K562 (cell line): ENCODE results near the gene EMC9. TPM values are rescaled to one million over a fixed set of nuclear protein-coding genes. Genes with fewer than 3 reads are reported as not detected.

ENCODE experiments used
- BRD4 ChIP-seq: fragments of 200-600 bp; sonication (generic); IDR thresholded peaks from 2 replicates; pipeline ENCODE4 v1.6.1; 2017; ENCODE audit warnings: inconsistent platforms
- CBX1 ChIP-seq: sonication (generic); IDR thresholded peaks from 2 replicates; pipeline ENCODE4 v1.6.1; 2016; ENCODE audit warnings: antibody characterized with exemption, low read depth, mild to moderate bottlenecking
- FUS ChIP-seq: fragments of 200-400 bp; formaldehyde crosslinking; optimal IDR thresholded peaks from 2 replicates; pipeline ENCODE3; 2017; ENCODE audit warnings: low read depth, low read length
- GATAD2A ChIP-seq: fragments of 450-650 bp; IDR thresholded peaks from 2 replicates; pipeline ENCODE4 v1.6.1; 2017
- IRF2 ChIP-seq: sonication (generic); formaldehyde crosslinking; IDR thresholded peaks from 2 replicates; pipeline ENCODE4 v1.8.1; 2022; ENCODE audit warnings: mild to moderate bottlenecking, missing genetic modification reagents
- KDM4B ChIP-seq, 2 experiments: fragments of 450-650 bp in 1 of 2; sonication (generic) in 1 of 2; IDR thresholded peaks; 2 replicates each; pipeline ENCODE4 v1.6.1; 2016 to 2017; ENCODE audit warnings: borderline replicate concordance in 2 of 2, antibody characterized with exemption in 1 of 2, low read depth in 1 of 2, mild to moderate bottlenecking in 1 of 2
- NCOR1 ChIP-seq: fragments of 450-650 bp; IDR thresholded peaks from 2 replicates; pipeline ENCODE4 v1.6.1; 2016; ENCODE audit warnings: mild to moderate bottlenecking, moderate library complexity
- NEUROD1 ChIP-seq: fragments of 150-350 bp; IDR thresholded peaks from 2 replicates; pipeline ENCODE4 v1.6.1; 2014; ENCODE audit warnings: borderline replicate concordance, low read length, low read depth; ENCODE audit not compliant: partially characterized antibody
- NFATC3 ChIP-seq: fragments of 450-650 bp; IDR thresholded peaks from 2 replicates; pipeline ENCODE4 v1.6.1; 2017; ENCODE audit warnings: mild to moderate bottlenecking
- NFXL1 ChIP-seq: fragments of 450-650 bp; formaldehyde crosslinking; IDR thresholded peaks from 2 replicates; pipeline ENCODE4 v1.4.0; 2021; ENCODE audit warnings: mild to moderate bottlenecking
- PTTG1 ChIP-seq: fragments of 450-650 bp; IDR thresholded peaks from 2 replicates; pipeline ENCODE4 v1.6.1; 2016; ENCODE audit warnings: low read depth, mild to moderate bottlenecking, missing genetic modification characterization, missing compliant biosample characterization
- RB1 ChIP-seq: fragments of 450-650 bp; IDR thresholded peaks from 2 replicates; pipeline ENCODE4 v1.6.1; 2017; ENCODE audit warnings: low read depth, mild to moderate bottlenecking
- RNF2 ChIP-seq: sonication (generic); IDR thresholded peaks from 2 replicates; pipeline ENCODE4 v1.6.1; 2016
- STAT5A ChIP-seq: IDR thresholded peaks from 2 replicates; pipeline ENCODE4 v1.6.1; 2012; ENCODE audit warnings: low read length, inconsistent platforms, borderline replicate concordance
- TARDBP ChIP-seq: fragments of 450-650 bp; IDR thresholded peaks from 2 replicates; pipeline ENCODE4 v1.6.1; 2016
- ZBTB1 ChIP-seq: sonication (generic); formaldehyde crosslinking; IDR thresholded peaks from 2 replicates; pipeline ENCODE4 v1.8.1; 2023; ENCODE audit warnings: missing genetic modification reagents, low read depth, mild to moderate bottlenecking, borderline replicate concordance
- ZNF263 ChIP-seq: sonication (generic); formaldehyde crosslinking; IDR thresholded peaks from 2 replicates; pipeline ENCODE4 v1.8.0; 2022; ENCODE audit warnings: mild to moderate bottlenecking, missing genetic modification reagents, borderline replicate concordance
- polyA plus RNA-seq, 8 experiments: library from polyadenylated mRNA; depleted of rRNA in 4 of 8; stranded (reverse) in 5 of 8; unstranded in 3 of 8; fragments of >200 nt; fragmentation: Nextera tagmentation in 2 of 8; fragmentation: Illumina TruSeq in 1 of 8; extraction: Ambion mirVana in 2 of 8; extraction: Trizol in 1 of 8; gene quantifications; 2 replicates each; pipeline versions ENCODE4 v1.2.1 to v1.2.3, GENCODE V29; 2011 to 2014; ENCODE audit warnings: inconsistent platforms in 1 of 8, missing spikeins in 1 of 8
- total RNA-seq, 7 experiments: library from RNA; depleted of rRNA in 6 of 7; stranded (reverse); fragments of >200 nt in 6 of 7; fragmentation: Illumina TruSeq in 2 of 7; extraction: Trizol in 2 of 7; gene quantifications; 2 replicates each; pipeline versions ENCODE4 v1.2.1 to v1.2.3, GENCODE V29; 2011 to 2021; ENCODE audit warnings: low replicate concordance in 1 of 7
- TF ChIP-seq, protein P1 (sequence below): conservative IDR thresholded peaks from 2 replicates; pipeline ENCODE4 v1.6.1; 2011; ENCODE audit warnings: low read depth, mild to moderate bottlenecking, low read length; ENCODE audit not compliant: control insufficient read depth
- TF ChIP-seq, protein P2 (sequence below): fragments of 200-800 bp; sonication (Bioruptor generic); IDR thresholded peaks from 2 replicates; pipeline ENCODE4 v1.6.1; 2017; ENCODE audit warnings: missing genetic modification characterization, missing compliant biosample characterization
- TF ChIP-seq, protein P3 (sequence below): fragments of 250-450 bp; sonication (Bioruptor Pico); IDR thresholded peaks from 2 replicates; pipeline ENCODE4 v1.4.0; 2020; ENCODE audit warnings: borderline replicate concordance
- TF ChIP-seq, protein P4 (sequence below): fragments of 450-650 bp; IDR thresholded peaks from one replicate; pipeline ENCODE4 v1.6.1; 2018; ENCODE audit warnings: mild to moderate bottlenecking, moderate library complexity; ENCODE audit not compliant: partially characterized antibody

EMC9 gene
- total and polyA plus RNA-seq, 9 of the 15 experiments (the other 6 are each of a cell fraction or from before 2014, with no cell fraction given) = 3.1 to 13.2 (median 7.8) TPM

DNA sequence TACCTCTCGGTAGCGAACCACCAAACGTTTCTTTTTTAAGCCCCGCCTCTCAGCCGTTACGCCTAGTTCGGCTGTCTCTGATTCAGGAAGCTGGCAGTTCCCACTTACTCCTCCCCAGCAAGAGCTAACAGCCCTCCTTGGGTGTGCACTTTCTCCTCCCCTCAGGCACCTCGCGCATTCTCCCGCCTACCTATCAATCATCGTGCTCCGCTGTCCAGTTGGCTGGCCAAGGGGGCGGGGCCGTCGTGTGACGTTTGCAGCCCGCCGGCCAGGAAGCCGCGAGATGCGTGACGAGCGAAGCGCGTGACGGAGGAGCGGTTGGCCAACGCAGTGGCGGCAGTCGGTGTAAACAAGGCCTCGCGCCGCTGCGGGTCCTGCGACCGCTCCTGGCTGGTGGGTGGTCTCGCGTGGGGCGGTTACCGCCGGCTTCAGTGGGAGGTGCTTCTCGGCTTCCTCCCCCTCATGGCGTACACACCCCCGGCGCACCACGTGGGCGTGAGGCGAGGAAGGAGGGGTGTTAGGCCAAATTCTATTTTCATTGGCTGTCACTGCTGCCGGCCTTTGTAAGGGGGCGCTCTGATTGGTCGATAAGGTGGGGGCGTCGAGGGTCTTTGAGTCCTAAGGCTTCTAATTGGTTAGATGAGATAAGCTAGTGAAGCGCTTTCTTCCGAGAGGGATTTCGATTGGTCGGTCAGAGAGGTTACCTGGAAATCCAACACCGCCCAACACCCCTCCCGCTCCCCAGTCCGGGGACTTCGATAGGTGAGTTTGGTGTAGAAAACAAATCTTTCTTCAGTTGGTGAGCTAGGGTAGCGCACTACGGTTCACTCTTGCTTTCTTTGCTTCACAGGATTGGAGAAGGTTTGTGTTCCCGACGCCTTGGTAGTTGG is 26.6 kb downstream of the EMC9 start, which contains the start of the genes DCAF11 and NRL (continued):
- TF ChIP-seq STAT5A (no peak), ZBTB1 (CRISPR knock-in tag) (peak; percentile 55; the same call in 1 of the 2 replicates), NEUROD1 (peak; percentile 94), PTTG1 (tag) (no peak), ZNF263 (CRISPR knock-in tag) (no peak), RB1 (peak; percentile 79), KDM4B (IDR thresholded peaks at IDR 0.05; ENCODE audit: borderline replicate concordance in 2 of 2, low read depth in 1 of 2) (0 out of 4 replicates have a peak, but pooled peaks of 1 of the 2 experiments have one; percentile 68), BRD4 (no peak), IRF2 (CRISPR knock-in tag) (no peak), RNF2 (peak; percentile 37; the same call in 1 of the 2 replicates), NFATC3 (no peak), NFXL1 (CRISPR knock-in tag) (no peak), TARDBP (peak; percentile 70; the same call in 1 of the 2 replicates), NCOR1 (no peak), GATAD2A (no peak), CBX1 (0 out of 2 replicates have a peak, but pooled peaks have one; percentile 20), FUS (no peak)
- TF ChIP-seq, protein P1, sequence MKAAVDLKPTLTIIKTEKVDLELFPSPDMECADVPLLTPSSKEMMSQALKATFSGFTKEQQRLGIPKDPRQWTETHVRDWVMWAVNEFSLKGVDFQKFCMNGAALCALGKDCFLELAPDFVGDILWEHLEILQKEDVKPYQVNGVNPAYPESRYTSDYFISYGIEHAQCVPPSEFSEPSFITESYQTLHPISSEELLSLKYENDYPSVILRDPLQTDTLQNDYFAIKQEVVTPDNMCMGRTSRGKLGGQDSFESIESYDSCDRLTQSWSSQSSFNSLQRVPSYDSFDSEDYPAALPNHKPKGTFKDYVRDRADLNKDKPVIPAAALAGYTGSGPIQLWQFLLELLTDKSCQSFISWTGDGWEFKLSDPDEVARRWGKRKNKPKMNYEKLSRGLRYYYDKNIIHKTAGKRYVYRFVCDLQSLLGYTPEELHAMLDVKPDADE = no peak
- TF ChIP-seq, protein P2, sequence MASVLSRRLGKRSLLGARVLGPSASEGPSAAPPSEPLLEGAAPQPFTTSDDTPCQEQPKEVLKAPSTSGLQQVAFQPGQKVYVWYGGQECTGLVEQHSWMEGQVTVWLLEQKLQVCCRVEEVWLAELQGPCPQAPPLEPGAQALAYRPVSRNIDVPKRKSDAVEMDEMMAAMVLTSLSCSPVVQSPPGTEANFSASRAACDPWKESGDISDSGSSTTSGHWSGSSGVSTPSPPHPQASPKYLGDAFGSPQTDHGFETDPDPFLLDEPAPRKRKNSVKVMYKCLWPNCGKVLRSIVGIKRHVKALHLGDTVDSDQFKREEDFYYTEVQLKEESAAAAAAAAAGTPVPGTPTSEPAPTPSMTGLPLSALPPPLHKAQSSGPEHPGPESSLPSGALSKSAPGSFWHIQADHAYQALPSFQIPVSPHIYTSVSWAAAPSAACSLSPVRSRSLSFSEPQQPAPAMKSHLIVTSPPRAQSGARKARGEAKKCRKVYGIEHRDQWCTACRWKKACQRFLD (CRISPR knock-in tag) = peak; percentile 62; the same call in 1 of the 2 replicates
- TF ChIP-seq, protein P3, sequence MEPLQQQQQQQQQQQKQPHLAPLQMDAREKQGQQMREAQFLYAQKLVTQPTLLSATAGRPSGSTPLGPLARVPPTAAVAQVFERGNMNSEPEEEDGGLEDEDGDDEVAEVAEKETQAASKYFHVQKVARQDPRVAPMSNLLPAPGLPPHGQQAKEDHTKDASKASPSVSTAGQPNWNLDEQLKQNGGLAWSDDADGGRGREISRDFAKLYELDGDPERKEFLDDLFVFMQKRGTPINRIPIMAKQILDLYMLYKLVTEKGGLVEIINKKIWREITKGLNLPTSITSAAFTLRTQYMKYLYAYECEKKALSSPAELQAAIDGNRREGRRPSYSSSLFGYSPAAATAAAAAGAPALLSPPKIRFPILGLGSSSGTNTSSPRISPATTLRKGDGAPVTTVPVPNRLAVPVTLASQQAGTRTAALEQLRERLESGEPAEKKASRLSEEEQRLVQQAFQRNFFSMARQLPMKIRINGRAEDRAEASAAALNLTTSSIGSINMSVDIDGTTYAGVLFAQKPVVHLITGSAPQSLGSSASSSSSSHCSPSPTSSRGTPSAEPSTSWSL (CRISPR knock-in tag) = no peak
- TF ChIP-seq, protein P4, sequence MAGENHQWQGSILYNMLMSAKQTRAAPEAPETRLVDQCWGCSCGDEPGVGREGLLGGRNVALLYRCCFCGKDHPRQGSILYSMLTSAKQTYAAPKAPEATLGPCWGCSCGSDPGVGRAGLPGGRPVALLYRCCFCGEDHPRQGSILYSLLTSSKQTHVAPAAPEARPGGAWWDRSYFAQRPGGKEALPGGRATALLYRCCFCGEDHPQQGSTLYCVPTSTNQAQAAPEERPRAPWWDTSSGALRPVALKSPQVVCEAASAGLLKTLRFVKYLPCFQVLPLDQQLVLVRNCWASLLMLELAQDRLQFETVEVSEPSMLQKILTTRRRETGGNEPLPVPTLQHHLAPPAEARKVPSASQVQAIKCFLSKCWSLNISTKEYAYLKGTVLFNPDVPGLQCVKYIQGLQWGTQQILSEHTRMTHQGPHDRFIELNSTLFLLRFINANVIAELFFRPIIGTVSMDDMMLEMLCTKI = no peak
